Cerebellar cortex (tissue), 1 donor: ENCODE results near the gene IDH2.
A peak's percentile ranks its signal among the peaks of the same experiment; 100 is the strongest.
"Not testable (repeated sequence)": the region's sequence is repeated elsewhere in the genome, so short reads cannot be mapped to it uniquely, and the experiment has no call there.

Experiments
- DNase-seq: peaks from one replicate; pipeline ENCODE4 v3.0.0-alpha.2; 2015; ENCODE audit warnings: low spot score

The IDH2 gene

DNA sequence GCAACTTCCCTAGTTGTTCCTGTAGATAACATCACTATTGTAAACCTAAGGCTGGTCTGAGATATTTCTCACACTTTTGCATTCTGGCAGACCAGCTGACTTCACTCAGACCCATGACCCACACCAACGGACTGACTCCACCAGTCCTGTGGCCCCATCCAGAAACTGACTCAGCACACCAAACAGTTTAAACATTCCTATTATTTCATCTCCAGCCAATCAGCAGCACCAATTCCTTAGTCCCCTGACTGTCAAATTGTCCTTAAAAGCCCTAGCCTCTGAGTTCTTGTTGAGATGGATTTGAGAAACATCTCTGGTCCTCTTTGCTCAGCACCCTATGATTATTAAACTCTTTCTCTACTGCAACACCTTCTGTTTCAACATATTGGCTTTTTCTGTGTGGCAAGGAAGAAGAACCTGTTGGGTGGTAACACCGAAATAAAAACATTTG is 12.2 kb upstream of the IDH2 start:
- no peak for DNase-seq

DNA sequence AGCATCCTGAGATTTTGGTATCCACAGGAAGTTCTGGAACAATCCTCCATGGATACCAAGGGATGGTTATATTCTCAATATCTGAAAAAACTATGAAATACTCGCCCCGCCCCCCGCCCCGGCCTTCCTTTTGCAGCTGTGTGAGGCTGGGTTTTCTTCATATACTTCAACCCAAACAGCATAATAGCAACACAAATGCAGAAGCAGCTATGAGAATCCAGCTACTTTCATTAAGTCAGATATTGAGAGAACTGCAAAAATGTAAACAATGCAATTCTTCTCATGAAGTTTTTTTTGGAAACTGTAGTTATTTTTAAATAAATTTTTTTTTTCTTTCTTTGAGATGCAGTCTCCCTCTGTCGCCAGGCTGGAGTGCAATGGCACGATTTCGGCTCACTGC is 10.9 kb upstream of the IDH2 start:
- DNase-seq: no peak

DNA sequence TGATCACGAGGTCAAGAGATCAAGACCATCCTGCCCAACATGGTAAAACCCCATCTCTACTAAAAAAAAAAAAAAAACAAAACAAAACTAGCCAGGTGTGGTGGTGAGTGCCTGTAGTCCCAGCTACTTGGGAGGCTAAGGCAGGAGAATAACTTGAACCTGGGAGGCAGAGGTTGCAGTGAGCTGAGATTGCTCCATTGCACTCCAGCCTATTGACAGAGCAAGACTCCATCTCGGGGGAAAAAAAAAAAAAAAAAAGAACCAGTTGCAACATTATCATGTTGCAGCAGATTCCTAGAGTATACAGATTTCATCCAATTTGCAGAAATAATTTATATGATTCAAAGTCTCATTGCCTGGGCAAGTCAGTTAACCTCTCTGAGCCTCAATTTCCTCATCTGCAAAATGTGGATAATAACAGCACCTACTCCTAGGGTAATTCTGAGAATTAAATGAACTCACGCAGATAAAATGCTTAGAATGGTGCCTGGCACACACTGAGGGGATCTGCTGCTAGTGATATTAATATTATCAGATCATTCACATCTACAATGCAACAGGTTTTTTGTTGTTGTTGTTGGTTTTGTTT is 7.0 kb upstream of the IDH2 start:
- DNase-seq: not testable (repeated sequence)

DNA sequence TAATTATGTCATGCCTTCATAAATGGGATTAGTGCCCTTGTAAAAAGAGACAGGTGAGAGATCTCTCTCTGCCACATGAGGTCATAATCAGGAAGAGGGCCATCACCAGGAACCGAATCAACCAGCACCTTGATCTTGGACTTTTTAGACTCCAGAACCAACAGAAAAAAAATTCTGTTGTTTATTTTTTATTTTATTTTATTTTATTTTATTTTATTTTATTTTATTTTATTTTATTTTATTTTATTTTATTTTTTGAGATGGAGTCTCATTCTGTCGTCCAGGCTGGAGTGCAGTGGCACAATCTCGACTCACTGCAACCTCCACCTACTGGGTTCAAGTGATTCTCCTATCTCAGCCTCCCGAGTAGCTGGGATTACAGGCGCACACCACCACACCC is 5.8 kb upstream of the IDH2 start:
- DNase-seq: not testable (repeated sequence)

DNA sequence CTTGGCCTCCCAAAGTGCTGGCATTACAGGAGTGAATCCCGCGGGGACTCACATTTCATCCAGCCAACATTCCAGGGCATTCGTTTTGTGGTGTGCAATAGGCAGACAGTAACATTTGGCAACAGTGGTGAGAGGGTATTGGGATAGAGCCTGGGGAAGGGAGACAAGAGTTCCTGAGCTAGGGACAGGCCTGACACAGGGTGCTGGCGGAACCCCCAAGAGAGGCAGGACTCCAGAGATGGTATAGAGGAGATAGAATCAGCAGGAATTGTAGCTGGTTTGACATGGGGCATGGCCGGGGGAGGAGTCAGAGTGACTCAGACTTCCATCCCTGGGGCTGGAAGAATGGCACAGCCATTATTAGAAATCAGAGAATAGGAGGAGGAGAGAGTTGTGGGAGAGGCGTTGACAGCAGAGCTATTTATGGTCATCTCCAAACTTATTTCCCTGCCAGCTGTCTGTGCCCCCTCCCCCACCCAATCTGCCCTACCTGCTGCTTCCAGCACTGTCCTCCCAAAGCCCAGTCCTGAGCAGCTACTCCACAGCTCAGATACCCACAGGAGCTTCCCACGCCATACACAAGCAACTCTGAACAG is 4.4 kb upstream of the IDH2 start:
- no peak for DNase-seq

DNA sequence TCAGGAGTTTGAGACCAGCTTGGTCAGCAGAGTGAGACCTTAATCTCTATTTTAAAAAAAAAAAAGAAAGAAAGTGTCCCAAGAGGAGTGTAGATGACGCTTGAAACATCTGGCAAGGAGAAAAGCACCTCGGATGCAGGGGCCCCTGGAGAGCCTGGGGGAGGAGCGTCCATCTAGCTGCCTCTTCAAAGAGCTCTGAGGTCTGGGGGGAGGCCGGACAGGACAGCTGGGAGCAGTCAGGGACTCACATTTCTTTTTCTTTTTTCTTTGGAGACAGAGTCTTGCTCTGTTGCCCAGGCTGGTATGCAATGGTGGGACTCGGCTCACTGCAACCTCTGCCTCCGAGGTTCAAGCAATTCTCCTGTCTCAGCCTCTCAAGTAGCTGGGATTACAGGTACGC is 3.3 kb upstream of the IDH2 start:
- DNase-seq: no peak

DNA sequence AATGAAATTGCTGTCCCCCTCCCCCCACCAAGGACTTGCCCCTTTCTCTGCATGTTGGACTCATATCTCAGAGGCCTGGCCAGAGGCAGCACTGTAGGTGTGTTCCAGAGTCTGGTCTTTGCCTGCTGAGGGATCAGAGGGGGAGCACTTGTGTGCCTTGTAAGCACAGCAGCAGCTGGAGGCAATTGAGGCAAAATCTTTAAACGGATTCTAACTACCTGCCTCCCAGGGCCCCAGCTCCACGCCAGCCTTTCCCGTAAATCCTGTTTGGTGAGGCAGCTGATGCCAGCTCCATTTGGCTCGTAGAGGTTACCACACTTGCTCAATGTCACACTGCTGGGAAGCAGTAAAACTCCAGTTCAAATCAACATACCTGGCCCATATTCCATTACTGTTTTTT is 2.3 kb upstream of the IDH2 start:
- no peak for DNase-seq

DNA sequence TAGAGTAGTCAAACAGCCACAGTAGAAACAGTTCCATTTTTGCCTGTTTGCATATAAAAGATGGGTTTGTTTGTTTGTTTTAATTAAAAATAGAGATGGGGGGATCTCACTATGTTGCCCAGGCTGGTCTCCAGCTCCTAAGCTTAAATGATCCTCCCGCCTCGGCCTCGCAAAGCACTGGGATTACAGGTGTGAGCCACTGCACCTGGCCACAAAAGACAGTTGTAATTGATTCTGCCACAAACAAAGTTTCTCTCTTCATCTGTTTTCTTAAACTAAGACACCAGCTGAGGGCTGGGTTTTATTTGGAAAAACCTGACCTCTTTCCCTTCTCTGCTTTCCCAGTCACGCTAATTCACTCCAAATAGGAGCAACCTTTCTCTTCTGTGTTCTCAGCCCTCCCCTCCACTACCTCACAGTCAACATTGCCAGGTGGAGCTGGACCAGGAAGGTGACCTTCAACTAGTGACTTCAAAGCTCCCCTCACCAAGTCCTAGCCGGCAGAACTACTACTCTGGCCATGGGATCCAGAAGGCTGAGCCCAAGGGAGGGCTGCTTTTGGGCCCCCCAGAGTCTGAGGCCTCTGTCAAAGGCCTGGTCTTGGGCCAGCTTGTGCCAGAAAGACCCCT is 1.5 kb upstream of the IDH2 start:
- no peak for DNase-seq

DNA sequence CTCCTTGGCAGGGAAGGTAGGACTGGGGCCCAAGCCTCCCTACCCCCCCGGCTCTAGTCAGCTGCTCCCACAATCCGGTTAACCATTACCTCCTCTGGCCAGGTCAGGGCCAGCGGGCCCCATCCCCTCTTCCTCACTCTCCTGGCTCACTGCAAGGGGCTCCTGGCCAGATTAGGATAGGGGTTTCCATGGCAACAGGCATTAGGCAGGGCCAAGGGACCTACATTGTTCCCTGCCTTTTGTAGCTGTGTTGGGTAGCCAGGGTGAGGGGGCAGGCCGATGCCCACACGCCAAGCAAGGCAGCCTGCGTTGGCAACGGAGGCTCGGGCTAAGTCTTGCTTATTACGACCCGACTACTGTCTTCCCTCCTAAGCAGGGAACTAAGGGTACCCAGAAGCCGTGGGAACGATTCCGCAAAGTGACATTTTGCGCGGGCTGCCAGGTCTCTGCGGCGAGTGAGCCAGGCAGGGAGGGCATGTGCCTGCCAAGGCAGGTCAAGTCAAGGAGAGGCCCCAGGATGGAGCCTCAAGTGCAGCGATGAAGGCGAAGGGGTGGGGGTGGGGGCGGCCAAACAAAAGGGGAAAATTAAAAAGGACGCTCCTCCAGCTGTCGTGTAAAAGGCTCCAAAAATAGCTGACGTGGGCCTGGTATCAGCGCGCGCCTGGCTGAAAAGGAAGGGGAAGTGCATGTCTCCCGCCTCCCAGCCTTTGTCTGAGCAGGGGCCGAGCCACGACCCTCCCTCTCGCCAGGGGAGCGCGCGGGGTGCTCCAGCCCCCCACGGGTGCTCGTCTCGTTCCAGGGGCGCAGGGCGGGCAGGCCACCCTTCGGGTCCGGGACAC is 919 bp downstream of the IDH2 start:
- peak; percentile 83 for DNase-seq

DNA sequence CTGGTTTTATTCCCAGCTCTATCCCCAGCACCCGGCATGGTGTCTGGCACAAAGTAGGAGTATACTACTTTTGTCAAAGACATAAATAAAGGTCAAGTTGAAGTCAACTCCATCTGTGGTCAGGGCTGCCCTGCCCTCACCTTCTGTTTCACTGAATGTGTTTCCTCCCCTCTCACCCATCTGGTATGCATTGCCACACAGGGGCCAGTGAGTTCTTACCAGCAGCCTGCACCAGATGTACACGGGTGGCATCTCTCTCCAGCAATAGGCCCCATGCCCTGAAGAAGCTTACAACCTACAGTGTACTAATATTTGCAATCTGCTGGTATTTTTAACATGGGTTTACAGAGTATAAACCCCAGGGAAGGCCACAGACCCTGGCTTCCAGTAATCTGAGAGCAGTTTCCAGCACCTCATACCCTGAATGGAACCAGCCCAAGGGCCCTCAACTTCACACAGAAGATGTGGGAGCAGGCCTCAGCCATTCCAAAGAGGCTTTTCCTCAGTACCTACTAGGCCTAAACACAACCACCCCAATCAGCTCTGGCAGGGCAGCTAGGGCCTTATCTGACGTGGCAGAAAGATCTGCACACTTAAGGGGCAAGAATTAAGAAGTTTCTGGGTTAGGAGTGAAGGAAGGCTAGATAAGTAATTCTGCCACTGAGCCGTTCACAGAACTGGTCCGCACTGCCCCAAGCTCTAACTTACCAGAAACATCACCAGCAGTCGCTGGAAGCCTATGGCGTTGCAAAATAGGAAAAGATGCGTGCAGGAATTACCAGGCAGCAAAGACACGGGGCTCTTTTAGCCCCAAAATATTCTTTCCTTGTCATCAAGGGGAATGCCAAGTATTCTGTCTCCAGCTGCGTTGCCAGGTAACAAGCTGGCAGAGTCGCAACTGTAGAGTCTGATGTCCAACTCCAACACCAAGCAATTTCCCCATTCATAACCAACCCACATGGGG is 2.1 kb downstream of the IDH2 start:
- DNase-seq: peak; percentile 63

DNA sequence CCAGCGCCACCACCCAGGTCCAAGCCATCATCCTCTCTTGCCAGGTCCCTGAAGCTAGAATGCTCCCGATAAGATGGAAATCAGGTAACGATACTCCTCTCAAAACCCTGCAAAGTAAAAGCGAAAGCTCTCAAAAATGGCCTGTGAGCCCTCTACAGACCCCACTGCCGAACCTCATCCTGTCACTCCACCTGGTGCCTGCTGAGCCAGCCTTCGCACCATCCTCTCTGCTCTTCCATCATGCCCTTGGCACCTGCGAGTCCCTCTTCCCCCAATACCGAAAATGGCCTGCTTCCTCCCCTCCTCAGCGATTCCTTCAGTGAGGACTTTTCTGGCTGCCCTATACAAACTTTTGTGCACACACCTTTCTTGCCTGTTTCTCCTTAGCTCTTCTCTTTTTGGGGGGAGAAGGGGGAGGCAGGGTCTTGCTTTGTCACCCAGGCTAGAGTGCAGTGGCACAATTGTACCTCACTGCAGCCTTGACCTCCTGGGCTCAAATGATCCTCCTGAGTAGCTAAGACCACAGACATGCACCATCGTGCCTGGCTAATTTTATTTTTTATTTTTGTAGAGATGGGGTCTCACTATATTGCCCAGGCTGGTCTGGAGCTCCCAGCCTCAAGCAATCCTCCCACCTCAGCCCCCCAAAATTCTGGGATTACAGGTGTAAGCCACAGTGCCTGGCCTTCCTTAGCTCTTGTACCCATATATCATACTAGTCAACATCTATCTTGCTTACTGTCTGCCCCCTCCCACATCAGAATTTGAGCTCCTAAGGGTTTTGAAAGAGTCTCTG is 3.0 kb downstream of the IDH2 start:
- no peak for DNase-seq

DNA sequence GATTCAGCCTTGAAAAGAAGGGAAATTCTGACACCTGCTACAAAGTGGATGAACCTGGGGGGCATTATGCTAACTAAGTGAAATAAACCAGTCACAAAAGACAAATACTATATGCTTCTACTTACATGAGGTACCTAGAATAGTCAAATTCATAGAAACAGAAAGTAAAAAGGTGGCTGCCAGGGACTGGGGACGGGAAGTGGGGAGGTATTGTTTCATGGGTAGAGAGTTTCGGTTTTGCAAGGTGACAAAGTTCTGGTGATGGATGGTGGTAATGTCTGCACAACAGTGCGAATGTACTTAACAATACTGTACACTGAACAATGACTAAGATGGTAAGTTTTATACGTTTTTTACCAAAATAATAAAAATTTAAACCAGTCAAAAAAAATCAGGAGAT is 4.8 kb downstream of the IDH2 start:
- DNase-seq: no peak

DNA sequence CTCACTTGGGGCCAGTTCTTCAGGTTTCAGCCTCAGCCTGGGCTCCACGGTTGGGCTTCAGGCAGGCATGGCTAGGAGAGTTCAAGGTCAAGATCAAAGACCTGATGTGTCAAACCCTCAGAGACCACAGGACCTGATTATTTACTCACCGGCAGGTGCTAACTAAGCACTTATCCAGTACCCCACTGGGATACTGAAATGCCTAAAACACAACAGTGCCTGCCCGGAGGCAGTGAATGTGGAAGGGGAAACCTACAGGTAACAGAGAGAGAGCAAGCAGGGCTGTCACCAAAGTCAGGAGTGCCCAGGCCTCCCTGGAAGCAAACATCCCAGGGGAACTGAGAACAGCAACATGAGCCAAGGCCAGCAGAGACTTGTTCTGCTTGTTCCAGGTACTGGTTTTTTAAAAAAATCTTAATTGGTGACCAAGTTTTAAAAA is 6.7 kb downstream of the IDH2 start:
- no peak for DNase-seq

DNA sequence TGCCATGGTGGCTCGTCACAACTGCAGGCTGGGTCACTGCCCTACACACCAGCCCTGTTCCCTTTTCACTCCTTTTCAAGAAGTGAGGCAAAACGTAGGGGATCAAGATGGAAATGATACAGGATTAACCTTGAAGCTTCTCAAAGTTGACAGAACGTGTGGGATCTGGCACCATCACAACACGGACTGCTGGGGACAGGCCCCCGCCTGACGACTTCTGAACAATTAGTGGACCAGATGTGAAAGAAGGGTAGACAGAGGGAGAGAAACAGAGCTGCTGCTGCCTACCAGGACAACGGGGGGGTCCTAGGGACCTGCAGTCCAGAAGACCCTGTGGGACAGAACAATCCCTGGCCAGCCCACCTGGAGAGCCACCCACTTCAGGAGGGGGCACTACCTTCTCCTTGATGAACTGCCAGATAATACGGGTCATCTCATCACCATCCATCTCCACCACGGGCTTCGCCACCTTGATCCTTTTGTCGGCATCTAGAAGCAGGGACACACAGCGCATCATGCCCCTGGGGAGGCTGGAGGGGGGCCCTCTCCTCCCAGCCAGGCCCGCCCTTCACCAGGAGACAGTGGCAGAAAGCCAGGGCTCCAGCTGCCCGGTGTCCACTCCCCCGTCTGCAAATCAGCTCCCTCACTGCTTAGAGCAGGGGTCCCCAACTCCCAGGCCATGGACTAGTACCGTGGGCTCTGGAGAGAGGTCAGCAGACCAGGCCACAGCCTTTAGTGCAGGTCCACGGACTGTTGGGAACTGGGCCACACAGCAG is 10.9 kb downstream of the IDH2 start:
- DNase-seq: no peak

DNA sequence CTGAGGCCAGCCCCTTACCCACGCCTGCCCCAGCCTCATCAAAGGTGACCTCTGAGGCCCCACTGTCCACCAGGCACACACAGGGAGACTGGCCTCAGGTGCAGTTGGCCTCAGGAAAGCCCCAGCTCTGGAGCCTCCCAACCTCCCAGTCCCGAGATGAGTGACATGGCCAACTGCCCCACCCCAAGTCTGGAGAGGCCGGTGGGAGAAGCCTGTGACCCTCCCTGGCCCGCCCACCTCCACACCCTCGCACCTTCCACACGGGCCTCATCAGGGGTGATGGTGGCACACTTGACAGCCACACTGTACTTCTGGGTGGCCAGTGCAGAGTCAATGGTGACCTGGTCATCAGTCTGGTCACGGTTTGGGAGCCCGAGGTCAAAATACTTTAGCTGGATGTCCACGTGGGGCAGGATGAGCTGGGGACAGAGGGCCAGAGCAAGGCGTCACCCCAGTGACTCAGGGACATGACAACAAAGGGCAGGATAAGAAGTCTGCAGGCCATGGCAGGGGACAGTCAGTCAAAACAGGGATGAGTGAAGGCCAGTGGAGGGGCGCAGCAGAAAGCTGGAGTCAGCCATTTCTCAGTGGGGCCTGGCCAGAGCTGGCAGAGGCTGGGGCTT is 11.9 kb downstream of the IDH2 start:
- DNase-seq: no peak

DNA sequence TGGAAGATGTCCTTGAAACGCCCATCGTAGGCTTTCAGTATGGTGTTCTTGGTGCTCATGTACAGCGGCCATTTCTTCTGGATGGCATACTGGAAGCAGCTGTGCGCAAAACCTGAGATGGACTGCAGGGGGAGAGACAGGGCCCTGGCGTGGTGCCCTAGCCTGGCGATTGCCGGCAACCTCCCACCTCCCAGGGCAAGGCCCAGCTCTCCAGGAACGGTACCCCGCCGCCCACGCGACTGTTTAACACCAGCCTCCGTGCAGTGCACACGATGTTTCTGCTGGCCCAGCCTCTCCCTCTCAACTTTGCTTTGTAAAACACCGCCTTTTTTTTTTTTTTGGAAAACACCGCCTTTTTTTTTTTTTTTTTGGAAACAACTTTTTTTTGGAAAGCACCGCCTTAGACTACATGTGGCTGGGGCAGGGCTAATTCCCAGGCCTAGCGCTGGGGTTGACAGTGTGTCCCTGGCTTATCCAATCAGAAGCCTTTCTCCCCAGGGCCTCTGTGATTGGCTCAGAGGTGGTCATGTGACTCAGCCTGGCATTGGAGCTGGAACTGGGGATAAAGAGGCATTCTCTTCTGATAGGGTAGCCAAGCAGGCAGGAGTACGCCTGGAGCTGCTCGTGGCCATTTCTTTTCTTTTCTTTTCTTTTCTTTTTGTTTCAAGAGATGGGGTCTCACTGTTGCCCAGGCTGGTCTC is 14.7 kb downstream of the IDH2 start:
- peak; percentile 16 for DNase-seq

DNA sequence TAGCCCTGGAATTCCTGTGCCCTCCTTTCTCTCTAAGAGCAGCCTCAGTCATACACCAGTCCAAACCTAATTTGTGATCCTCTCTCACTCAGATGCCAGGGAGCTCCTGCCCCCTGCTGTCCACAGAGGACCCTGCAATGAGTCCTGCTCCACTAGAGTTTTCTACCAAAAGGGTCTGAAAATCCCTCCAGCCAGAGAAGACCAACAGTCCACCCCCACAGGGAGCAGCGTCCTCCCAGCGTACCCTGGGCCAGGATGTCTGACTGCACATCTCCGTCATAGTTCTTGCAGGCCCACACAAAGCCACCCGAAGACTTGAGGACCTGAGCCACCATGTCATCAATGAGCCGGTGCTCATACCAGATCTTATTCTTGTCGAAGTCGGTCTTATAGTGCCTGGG is 15.4 kb downstream of the IDH2 start:
- peak; percentile 52 for DNase-seq

DNA sequence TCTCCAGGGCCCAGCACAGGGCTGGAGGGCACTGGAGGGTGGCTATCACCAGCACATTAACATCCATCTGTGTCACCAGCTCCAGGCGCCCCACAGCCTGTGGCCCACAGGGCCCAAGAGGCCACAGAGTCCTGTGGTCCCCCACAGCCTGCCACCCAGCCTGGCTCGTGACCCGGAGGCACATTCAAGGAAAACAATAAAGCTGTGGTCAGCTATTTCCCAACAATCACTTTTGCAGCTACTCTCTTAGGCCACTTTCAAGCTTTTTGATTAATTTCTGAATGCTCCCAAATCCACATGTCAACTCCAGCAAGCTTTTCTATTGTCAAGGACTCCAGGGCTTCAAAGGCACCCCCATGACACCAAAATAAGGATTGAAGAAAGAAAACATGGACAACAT is 16.7 kb downstream of the IDH2 start:
- no peak for DNase-seq

DNA sequence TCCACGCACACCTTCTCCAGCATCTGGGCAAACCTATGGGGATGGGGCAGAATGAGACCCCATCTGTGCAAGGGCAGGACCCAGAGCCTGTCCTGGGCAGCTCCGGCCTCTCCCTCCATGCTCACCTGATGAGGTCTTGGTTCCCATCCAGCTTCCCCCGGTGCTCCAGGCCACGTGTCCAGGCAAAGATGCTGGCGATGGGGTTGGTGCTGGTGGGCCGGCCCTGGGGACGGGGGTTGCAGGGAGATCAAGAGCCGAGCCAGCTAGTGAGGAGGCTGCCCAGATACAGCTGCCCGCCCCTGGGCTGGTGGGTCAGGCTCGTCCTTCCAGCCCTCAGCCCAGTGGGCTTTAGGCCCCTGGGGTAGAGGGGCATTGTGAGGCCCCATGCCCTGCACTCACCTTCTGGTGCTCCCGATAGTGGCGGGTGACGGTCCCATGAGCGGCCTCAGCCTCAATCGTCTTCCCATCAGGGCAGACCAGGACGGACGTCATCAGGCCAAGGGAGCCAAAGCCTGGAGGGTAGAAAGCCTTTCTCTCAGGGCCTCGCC is 17.3 kb downstream of the IDH2 start:
- DNase-seq: no peak
